GM12878 (cell line): ENCODE data around the gene TPRG1. TPM values are rescaled to one million over a fixed set of nuclear protein-coding genes. Genes with fewer than 3 reads are reported as not detected.

ENCODE experiments used
- ATAC-seq: fragments of 200-7000 bp; cut with Tn5 transposase; 3 replicates; pipeline ENCODE4 v1.9.1; 2020; ENCODE audit warnings: mild to moderate bottlenecking, moderate library complexity
- BruUV-seq: library from RNA; stranded (reverse); fragments of 400-500 nt; replicated peaks from 2 replicates; lab custom pipeline; 2021; lab: Mats Ljungman, UMichigan
- CTCF ChIA-PET: fragments of 300-600 bp; sonication (Branson Sonifier 250); formaldehyde crosslinking; extraction: SDS; loops from one replicate; lab custom pipeline; 2021; ENCODE audit warnings: inconsistent platforms; lab: Yijun Ruan, JAX
- POLR2A ChIA-PET: fragments of 350-600 bp; formaldehyde crosslinking; extraction: SDS; loops from one replicate; lab custom pipeline; 2021; ENCODE audit warnings: inconsistent platforms; lab: Charles Lee
- RAD21 ChIA-PET: fragments of 300-600 bp; sonication (Branson Sonifier 250); formaldehyde crosslinking; loops from one replicate; lab custom pipeline; 2023; ENCODE audit warnings: antibody characterized with exemption; ENCODE audit not compliant: unreplicated experiment; lab: Charles Lee
- SMC1A ChIA-PET: fragments of 300-600 bp; sonication (Branson Sonifier 250); formaldehyde crosslinking; loops from one replicate; lab custom pipeline; 2023; ENCODE audit not compliant: unreplicated experiment, uncharacterized antibody; lab: Charles Lee
- DNase-seq: peaks from one replicate; pipeline ENCODE4 v3.0.0-alpha.2; 2011; ENCODE audit warnings: low read depth, low spot score
- FAIRE-seq: peaks from 3 replicates; lab custom pipeline; 2011; peaks lifted over from hg19 to GRCh38; lab: Jason Lieb, UNC
- H2AFZ ChIP-seq: 2 replicates; pipeline ENCODE4 v1.6.0; 2011; ENCODE audit warnings: low read depth, low read length, control low read depth; ENCODE audit not compliant: control insufficient read depth
- H3K27ac ChIP-seq: 2 replicates; pipeline ENCODE4 v1.5.1; 2011; ENCODE audit warnings: control low read depth; ENCODE audit not compliant: control insufficient read depth, insufficient read depth
- H3K27me3 ChIP-seq, 2 experiments: replicated peaks in 1 of 2; 2 replicates each; pipeline versions ENCODE4 v1.6.0 to v1.6.1; 2011; ENCODE audit warnings: low read length in 1 of 2; ENCODE audit not compliant: control insufficient read depth in 2 of 2, insufficient read depth in 2 of 2
- H3K36me3 ChIP-seq, 2 experiments: 2 replicates each; pipeline ENCODE4 v1.5.1; 2011; ENCODE audit warnings: low read length in 1 of 2; ENCODE audit not compliant: control insufficient read depth in 2 of 2, insufficient read depth in 2 of 2
- H3K4me1 ChIP-seq: 2 replicates; pipeline ENCODE4 v1.6.1; 2011; ENCODE audit warnings: mild to moderate bottlenecking, low read length, moderate library complexity, mixed read lengths; ENCODE audit not compliant: control insufficient read depth, insufficient read depth
- H3K4me2 ChIP-seq: 2 replicates; pipeline ENCODE4 v1.6.0; 2011; ENCODE audit warnings: control low read depth; ENCODE audit not compliant: control insufficient read depth, insufficient read depth
- H3K4me3 ChIP-seq: fragments of 200-600 bp; sonication (generic); 2 replicates; pipeline ENCODE4 v1.5.1; 2016
- H3K79me2 ChIP-seq: 2 replicates; pipeline ENCODE4 v1.6.0; 2011; ENCODE audit warnings: low read length; ENCODE audit not compliant: control insufficient read depth, insufficient read depth
- H3K9ac ChIP-seq: 2 replicates; pipeline ENCODE4 v1.8.0; 2011; ENCODE audit warnings: low read length, control low read depth, mixed read lengths; ENCODE audit not compliant: control insufficient read depth, insufficient read depth
- H3K9me3 ChIP-seq: replicated peaks from 3 replicates; pipeline ENCODE4 v1.5.1; 2011; ENCODE audit warnings: mild to moderate bottlenecking, low read length; ENCODE audit not compliant: control insufficient read depth, insufficient read depth
- H4K20me1 ChIP-seq: 2 replicates; pipeline ENCODE4 v1.6.0; 2011; ENCODE audit not compliant: control insufficient read depth, insufficient read depth
- NBN ChIP-seq: fragments of 450-650 bp; IDR thresholded peaks from 2 replicates; pipeline ENCODE4 v1.6.1; 2016
- NFXL1 ChIP-seq: fragments of 450-650 bp; IDR thresholded peaks from 2 replicates; pipeline ENCODE4 v1.6.1; 2017; ENCODE audit warnings: antibody characterized with exemption, mild to moderate bottlenecking, borderline replicate concordance
- PAX8 ChIP-seq: fragments of 450-650 bp; IDR thresholded peaks from 2 replicates; pipeline ENCODE4 v1.6.1; 2017; ENCODE audit warnings: mild to moderate bottlenecking, moderate library complexity
- WGBS: methylation state at CpG from one replicate; pipeline ENCODE4 v1.1.6; 2016; ENCODE audit warnings: low lambda C conversion rate; ENCODE audit not compliant: insufficient replicate concordance, insufficient coverage; ENCODE audit errors: missing lambda C conversion rate; 5-methylcytosine and 5-hydroxymethylcytosine counted together
- in situ Hi-C: fragments of 300-500 bp; cut with MboI; formaldehyde crosslinking; loops from 9 replicates; pipeline ENCODE4 v1.14.3; 2018; ENCODE audit warnings: mixed read lengths
- intact Hi-C: fragments of 100-400 bp; cut with micrococcal nuclease; formaldehyde crosslinking; loops from one replicate; pipeline ENCODE4 v1.14.2; 2022; ENCODE audit not compliant: unreplicated experiment
- polyA plus RNA-seq, 11 experiments: library from polyadenylated mRNA; depleted of rRNA in 4 of 11; unstranded in 6 of 11; stranded (reverse) in 5 of 11; fragments of >200 nt; fragmentation: Nextera tagmentation in 4 of 11; fragmentation: Illumina TruSeq in 1 of 11; extraction: Ambion mirVana in 4 of 11; extraction: Trizol in 1 of 11; gene quantifications; 1 replicate in 1 of 11; 2 replicates in 10 of 11; pipeline versions ENCODE4 v1.2.1 to v1.2.3, GENCODE V29; 2011 to 2016; ENCODE audit warnings: inconsistent platforms in 2 of 11, missing spikeins in 2 of 11, low read depth in 1 of 11
- total RNA-seq, 4 experiments: library from RNA; depleted of rRNA in 3 of 4; stranded (reverse); fragments of >200 nt in 3 of 4; fragmentation: Illumina TruSeq in 1 of 4; extraction: Trizol in 1 of 4; gene quantifications; 2 replicates each; pipeline versions ENCODE4 v1.2.1 to v1.2.3, GENCODE V29; 2013 to 2021
- TF ChIP-seq, protein P1 (sequence below): fragments of 450-650 bp; IDR thresholded peaks from 2 replicates; pipeline ENCODE4 v1.6.1; 2017; ENCODE audit warnings: mild to moderate bottlenecking, low read depth, inconsistent platforms; ENCODE audit not compliant: poor library complexity, severe bottlenecking
- TF ChIP-seq, protein P2 (sequence below): fragments of 450-650 bp; IDR thresholded peaks from 2 replicates; pipeline ENCODE4 v1.6.1; 2014; ENCODE audit warnings: mild to moderate bottlenecking

The TPRG1 gene
- total and polyA plus RNA-seq, 10 of the 15 experiments (the other 5 are each of a cell fraction or from before 2014, with no cell fraction given) = 0.26 to 30.7 (median 3.6) TPM

DNA sequence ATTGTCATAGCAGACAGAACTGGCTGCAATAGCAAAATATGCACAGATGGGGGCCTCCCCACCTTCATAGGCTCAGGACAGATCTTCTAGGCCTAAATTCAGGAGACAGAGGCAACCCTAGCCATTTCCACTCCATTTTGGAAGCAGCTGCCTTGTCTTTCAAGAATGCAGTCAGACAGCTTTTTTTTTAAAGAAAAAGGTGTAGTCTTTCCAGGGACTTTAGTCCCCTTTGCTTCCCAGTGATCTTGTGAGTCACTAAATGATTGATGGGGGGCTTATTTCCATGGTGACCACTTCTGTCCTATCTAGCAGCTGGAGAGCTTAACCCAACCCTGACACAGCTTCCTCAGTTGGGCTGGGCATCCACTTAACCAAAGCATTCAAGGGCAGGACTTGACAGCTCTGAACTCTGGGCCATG, 165.9 kb downstream of the TPRG1 start (continued):
- TF ChIP-seq, protein P1, sequence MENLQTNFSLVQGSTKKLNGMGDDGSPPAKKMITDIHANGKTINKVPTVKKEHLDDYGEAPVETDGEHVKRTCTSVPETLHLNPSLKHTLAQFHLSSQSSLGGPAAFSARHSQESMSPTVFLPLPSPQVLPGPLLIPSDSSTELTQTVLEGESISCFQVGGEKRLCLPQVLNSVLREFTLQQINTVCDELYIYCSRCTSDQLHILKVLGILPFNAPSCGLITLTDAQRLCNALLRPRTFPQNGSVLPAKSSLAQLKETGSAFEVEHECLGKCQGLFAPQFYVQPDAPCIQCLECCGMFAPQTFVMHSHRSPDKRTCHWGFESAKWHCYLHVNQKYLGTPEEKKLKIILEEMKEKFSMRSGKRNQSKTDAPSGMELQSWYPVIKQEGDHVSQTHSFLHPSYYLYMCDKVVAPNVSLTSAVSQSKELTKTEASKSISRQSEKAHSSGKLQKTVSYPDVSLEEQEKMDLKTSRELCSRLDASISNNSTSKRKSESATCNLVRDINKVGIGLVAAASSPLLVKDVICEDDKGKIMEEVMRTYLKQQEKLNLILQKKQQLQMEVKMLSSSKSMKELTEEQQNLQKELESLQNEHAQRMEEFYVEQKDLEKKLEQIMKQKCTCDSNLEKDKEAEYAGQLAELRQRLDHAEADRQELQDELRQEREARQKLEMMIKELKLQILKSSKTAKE = no peak
- TF ChIP-seq NBN = no peak
- no peak for TF ChIP-seq PAX8
- TF ChIP-seq, all 136 proteins: peak for 0

DNA sequence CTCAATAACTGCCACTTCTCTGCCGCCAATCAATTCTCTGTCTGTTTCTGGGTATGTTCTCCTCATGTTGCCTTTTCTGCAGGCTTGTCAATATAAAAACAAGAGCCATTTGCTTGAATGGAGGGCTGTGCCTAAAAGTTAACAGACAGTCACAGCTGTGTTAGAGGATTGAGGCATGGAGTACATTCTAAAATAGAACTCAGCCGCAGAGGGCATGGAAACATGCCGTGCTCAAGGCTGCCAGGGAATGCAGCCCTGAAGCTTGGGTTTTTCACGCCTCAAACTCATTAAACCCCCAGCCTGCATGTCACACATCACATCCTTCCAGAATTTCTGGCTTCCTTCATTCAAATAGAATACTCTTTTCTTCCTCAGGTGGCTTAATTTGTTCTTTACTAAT, 166.6 kb downstream of the TPRG1 start:
- no peak overlapping the region for H3K27ac ChIP-seq
- no peak for TF ChIP-seq NFXL1
- TF ChIP-seq, protein P2, sequence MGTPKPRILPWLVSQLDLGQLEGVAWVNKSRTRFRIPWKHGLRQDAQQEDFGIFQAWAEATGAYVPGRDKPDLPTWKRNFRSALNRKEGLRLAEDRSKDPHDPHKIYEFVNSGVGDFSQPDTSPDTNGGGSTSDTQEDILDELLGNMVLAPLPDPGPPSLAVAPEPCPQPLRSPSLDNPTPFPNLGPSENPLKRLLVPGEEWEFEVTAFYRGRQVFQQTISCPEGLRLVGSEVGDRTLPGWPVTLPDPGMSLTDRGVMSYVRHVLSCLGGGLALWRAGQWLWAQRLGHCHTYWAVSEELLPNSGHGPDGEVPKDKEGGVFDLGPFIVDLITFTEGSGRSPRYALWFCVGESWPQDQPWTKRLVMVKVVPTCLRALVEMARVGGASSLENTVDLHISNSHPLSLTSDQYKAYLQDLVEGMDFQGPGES = no peak
- ATAC-seq (no peak), FAIRE-seq (no peak), DNase-seq (no peak)
- intact Hi-C loops = loop anchor here (5.0 kb wide), 1 partner anchor 51 kb away; no protein-coding TSS in a partner anchor
- no peaks in the 10 kb centered on the region for H3K79me2 ChIP-seq
- BruUV-seq = no TSS peak
- in situ Hi-C loops = no loop called here
- no peaks in the 10 kb centered on the region for H3K4me1 ChIP-seq
- H3K9ac ChIP-seq = no peak overlapping the region
- H3K4me2 ChIP-seq = no peak overlapping the region
- no peaks in the 10 kb centered on the region for H3K9me3 ChIP-seq
- POLR2A ChIA-PET = no interaction called here
- RAD21 ChIA-PET = no interaction called here
- CTCF ChIA-PET = interaction anchor here (0.6 to 4.1 kb wide), 10 partner anchors 8 to 613 kb away, joined by 3 to 28 read pairs (median 4); no protein-coding TSS in a partner anchor
- WGBS = 81% methylated on average over 4 of the region's 4 CpGs
- no peaks in the 10 kb centered on the region for H3K36me3 ChIP-seq
- H4K20me1 ChIP-seq = no peaks in the 10 kb centered on the region
- no peaks in the 10 kb centered on the region for H3K27me3 ChIP-seq
- no peak overlapping the region for H2AFZ ChIP-seq
- H3K4me3 ChIP-seq = no peak overlapping the region
- SMC1A ChIA-PET = interaction anchor here (0.7 to 2.9 kb wide), 5 partner anchors 56 to 623 kb away, joined by 3 to 27 read pairs (median 7); no protein-coding TSS in a partner anchor
